Upper lobe of right lung (tissue), 1 donor: ENCODE data around the gene MACO1. TPM values are rescaled to one million over a fixed set of nuclear protein-coding genes. Genes with fewer than 3 reads are reported as not detected.

Source experiments
- ATAC-seq: fragments of 200-7000 bp; cut with Tn5 transposase; one replicate; pipeline ENCODE4 v1.9.1; 2020; ENCODE audit warnings: mild to moderate bottlenecking, moderate library complexity
- DNase-seq: peaks from one replicate; pipeline ENCODE4 v3.0.0-alpha.2; 2020
- H3K27ac ChIP-seq: fragments of 200-600 bp; one replicate; pipeline ENCODE4 v1.8.0; 2022
- H3K27me3 ChIP-seq: fragments of 200-600 bp; one replicate; pipeline ENCODE4 v1.8.0; 2022; ENCODE audit warnings: mild to moderate bottlenecking
- H3K36me3 ChIP-seq: fragments of 200-600 bp; one replicate; pipeline ENCODE4 v1.8.0; 2022
- H3K4me1 ChIP-seq: fragments of 200-600 bp; one replicate; pipeline ENCODE4 v1.8.0; 2022
- H3K4me3 ChIP-seq: fragments of 200-600 bp; one replicate; pipeline ENCODE4 v1.8.0; 2022; ENCODE audit warnings: mild to moderate bottlenecking
- H3K9me3 ChIP-seq: fragments of 200-600 bp; one replicate; pipeline ENCODE4 v1.8.0; 2022
- intact Hi-C: fragments of 100-400 bp; cut with DNase I; formaldehyde crosslinking; loops from one replicate; pipeline ENCODE4 v1.11.0; 2022
- total RNA-seq: library from RNA; stranded (reverse); fragmentation: NEBNext Ultra II Directional; extraction: Animal tissue kit (Norgen Biotek cat#: 25700); gene quantifications from one replicate; pipeline ENCODE4 v1.2.1, GENCODE V29; 2021
- TF ChIP-seq, protein P1 (sequence below): fragments of 200-600 bp; IDR thresholded peaks from one replicate; pipeline ENCODE4 v1.8.0; 2022; ENCODE audit warnings: antibody characterized with exemption
- donor health status: DM: no; HTN: yes; CAD: no; lungs with severe emphysema.

MACO1 gene
- total RNA-seq, 1 donor from 2014 or later, result 20.2 TPM

DNA sequence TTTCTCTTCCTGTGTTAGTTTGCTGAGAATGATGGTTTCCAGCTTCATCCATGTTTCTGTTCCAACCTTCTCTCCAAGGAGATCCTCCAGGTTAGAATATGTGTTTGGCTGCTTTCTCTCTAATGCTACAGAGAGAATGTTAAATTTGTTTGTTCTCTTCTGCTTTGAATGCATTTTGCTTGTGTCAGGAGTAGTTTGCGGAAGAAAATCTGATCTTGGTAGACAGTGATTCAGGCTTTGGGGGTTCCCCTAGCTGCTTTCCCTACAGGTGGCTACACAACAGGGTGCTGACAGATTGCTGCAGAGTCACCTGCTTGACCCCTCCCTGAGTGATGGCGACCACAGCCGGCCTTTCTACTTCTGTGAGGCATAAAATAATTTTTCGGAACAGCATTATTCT is 41.8 kb downstream of the MACO1 start:
- TF ChIP-seq, protein P1, sequence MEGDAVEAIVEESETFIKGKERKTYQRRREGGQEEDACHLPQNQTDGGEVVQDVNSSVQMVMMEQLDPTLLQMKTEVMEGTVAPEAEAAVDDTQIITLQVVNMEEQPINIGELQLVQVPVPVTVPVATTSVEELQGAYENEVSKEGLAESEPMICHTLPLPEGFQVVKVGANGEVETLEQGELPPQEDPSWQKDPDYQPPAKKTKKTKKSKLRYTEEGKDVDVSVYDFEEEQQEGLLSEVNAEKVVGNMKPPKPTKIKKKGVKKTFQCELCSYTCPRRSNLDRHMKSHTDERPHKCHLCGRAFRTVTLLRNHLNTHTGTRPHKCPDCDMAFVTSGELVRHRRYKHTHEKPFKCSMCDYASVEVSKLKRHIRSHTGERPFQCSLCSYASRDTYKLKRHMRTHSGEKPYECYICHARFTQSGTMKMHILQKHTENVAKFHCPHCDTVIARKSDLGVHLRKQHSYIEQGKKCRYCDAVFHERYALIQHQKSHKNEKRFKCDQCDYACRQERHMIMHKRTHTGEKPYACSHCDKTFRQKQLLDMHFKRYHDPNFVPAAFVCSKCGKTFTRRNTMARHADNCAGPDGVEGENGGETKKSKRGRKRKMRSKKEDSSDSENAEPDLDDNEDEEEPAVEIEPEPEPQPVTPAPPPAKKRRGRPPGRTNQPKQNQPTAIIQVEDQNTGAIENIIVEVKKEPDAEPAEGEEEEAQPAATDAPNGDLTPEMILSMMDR, result no peak
- no peaks in the 10 kb centered on the region for H3K36me3 ChIP-seq
- peaks cover 7% of the 10 kb centered on the region for H3K4me1 ChIP-seq
- no peaks in the 10 kb centered on the region for H3K9me3 ChIP-seq
- no peak overlapping the region for H3K27ac ChIP-seq
- DNase-seq (no peak), ATAC-seq (no peak)
- intact Hi-C loops, result no loop called here
- no peaks in the 10 kb centered on the region for H3K27me3 ChIP-seq
- H3K4me3 ChIP-seq, result no peak overlapping the region

DNA sequence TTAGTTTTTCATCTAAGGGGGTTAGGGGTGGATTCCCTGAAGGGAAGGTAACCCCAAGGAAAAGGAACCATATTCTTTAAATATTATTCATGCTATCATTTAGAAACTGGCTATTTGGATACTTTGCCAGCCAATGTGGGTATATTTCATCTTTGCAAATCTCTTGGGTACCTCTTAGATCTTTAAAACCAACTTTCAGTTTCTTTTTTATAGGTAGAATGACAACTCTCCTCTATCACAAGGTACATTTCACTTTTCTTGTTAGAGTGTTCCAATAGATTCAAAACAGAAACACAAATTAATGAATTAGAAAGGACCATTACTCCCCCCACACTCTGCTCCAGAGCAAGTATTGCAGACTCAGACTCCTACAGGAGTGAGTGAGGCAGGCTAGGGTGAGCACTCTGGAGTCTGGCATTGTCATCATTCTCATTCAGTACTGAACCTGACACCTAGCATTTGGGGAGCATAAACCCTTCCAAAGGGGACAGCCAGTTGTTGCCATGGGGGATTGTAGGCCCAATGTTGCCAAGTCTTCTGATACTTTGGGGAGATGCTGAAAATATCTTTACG is 43.0 kb downstream of the MACO1 start:
- ATAC-seq (no peak), DNase-seq (no peak)
- Histone ChIP-seq H3K4me3 (no peak overlapping the region), H3K9me3 (no peaks in the 10 kb centered on the region), H3K27ac (no peak overlapping the region), H3K27me3 (no peaks in the 10 kb centered on the region), H3K36me3 (no peaks in the 10 kb centered on the region), H3K4me1 (peaks cover 7% of the 10 kb centered on the region)
- intact Hi-C loops, result no loop called here
- TF ChIP-seq, protein P1, result no peak

DNA sequence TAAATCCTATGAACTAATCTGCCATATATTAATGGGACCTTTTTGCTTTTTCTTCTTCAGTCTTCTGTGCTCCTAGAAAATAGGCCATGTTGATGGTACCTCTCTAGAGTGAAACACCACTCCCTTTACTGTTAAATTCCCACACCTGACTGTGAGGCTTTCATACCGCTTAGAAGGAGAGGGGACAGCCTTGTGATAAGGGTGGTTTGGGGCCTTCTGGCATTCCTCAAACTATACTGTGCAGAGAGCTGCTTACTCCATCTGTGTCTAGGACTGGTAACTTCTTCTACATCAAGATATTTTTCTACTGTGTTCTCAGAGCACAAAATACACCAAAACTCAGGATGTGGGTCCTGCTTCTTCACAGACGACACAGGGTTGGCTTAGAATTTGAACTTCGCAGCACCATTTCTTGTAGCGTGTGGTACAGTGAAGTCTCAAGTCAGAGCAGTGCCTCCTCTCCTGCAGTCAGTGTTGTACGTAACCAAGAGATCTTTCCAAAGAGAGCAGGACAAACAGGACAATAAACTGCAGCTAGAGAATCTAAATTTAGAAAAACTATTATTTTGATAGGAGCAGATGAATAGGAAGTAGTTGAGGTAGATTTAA is 43.8 kb downstream of the MACO1 start:
- Histone ChIP-seq H3K4me1 (peaks cover 7% of the 10 kb centered on the region), H3K36me3 (no peaks in the 10 kb centered on the region), H3K27ac (no peak overlapping the region), H3K27me3 (no peaks in the 10 kb centered on the region), H3K9me3 (no peaks in the 10 kb centered on the region), H3K4me3 (no peak overlapping the region)
- ATAC-seq, result no peak
- TF ChIP-seq, protein P1, result no peak
- no peak for DNase-seq
- intact Hi-C loops, result no loop called here

DNA sequence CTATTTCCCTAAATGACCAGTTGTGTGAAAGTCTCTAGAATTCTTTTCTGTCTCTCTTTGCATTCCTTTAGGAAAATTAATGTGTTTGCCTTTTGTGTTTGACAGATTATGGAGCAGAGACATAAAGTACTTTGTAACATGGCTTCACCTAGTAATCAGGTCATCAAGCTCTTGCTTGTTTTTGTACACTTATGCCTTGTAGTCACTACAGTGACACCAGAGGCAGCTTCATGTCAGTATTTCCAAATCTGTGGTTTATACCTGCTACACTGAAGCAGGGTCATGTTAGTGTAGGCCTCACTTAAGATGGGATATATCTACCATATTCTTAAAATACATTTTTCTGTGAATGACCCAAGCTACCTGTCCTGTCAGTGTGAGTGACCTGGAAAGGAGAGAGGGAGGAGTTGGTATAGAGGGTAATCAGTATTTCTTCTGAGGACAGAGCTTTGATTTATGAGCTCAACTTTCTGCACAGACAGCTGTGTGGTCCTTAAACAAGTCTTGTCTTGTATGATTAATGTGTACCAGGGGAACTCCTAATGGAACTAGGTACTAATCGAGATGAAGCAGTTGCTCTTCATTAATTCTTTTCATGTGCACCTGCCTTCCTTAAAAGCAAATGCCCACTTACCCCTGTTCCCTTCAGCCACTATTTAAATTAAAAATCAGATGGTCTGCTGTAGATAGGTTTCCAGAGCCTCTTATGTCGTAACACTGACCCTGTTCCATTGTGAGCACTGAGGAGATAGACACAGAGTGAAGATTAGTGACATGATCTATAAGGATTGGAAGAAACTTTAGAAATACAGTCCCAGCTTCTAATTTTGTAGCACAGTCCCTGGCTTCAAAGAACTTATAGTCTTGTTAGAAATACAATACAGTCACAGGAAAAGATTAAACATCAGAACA is 45.7 kb downstream of the MACO1 start:
- Histone ChIP-seq H3K4me3 (no peak overlapping the region), H3K36me3 (no peaks in the 10 kb centered on the region), H3K27ac (no peak overlapping the region), H3K27me3 (no peaks in the 10 kb centered on the region), H3K9me3 (no peaks in the 10 kb centered on the region), H3K4me1 (peaks cover 7% of the 10 kb centered on the region)
- TF ChIP-seq, protein P1, result no peak
- DNase-seq (no peak), ATAC-seq (no peak)
- intact Hi-C loops, result no loop called here

DNA sequence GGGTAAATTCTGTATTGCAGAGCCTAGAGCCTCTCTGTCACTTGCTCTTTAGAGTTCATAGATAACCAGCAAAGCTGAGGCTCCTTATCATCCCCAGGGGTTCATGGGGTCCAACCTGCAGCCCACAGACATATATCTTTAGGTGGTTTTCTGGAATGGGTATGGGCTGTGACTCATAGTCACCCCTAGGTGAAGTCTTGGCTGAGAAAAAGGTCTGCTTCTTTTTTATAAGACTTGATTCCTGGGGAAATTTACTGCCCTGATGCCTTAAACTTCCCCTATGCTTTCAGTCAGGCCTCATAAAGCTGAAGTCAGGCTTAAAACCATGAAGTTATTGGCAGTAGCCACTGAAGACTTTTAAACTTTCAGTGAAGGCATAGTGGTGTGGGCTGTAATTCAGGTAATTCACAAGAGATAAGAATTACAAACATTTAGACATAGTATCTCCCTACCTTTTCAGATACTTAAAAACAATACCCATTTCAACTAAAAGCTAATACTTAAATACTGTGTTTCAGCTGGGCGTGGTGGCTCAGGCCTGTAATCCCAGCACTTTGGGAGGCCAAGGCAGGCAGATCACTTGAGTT is 46.8 kb downstream of the MACO1 start:
- intact Hi-C loops, result no loop called here
- ATAC-seq (no peak), DNase-seq (no peak)
- Histone ChIP-seq H3K4me1 (peaks cover 7% of the 10 kb centered on the region), H3K27me3 (no peaks in the 10 kb centered on the region), H3K36me3 (no peaks in the 10 kb centered on the region), H3K4me3 (no peak overlapping the region), H3K27ac (no peak overlapping the region), H3K9me3 (no peaks in the 10 kb centered on the region)
- TF ChIP-seq, protein P1, result no peak
